GM19240 (cell line): ENCODE measurements around the gene CALML3.

Experiments
- DNase-seq: peaks from one replicate; pipeline ENCODE4 v3.0.0; 2011; ENCODE audit warnings: low spot score; ENCODE audit not compliant: insufficient read length

The CALML3 gene

DNA sequence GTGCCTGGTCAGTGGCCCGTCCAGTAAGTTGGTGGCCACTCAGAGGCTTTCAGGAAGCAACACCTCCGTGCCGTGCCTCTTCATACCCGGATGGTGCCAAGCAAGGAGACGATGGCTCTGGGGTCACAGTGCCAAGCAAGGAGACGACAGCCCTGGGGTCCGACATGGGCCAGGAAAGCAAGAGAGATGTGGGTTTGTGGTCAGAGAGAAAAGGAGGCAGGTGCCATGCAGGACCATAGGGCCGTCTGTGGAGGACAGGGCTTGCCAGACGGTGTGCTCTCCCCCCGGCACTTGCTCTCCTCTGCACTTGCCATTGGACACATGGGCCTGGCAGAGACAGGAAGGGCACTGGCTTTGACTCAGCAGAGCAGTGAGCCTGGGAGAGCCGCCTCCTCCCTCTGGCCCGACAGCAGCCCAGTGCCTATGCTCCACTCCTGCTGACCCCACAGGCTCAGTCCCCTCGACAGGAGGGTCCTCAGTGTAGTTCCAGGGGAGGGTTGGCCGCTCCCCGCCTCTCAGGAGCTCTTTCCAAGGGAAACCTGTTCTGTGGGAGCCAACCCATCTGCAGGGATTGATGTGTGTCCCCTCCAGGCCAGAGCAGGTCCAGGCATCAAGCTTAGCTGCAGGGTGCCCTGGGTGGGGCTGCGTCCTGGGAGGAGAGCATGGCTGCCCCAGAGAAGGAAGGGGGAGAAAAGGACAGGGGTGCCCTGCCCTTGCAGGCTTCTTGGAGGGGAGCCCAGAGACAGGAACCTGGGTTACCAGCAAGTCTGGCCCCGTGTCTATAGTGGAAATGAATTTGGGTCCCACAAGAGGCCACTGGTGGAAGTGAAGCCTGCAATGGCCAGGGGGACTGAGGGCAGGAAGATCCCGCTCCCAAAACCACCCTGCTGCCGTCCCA is 17.8 kb upstream of the CALML3 start:
- no peak for DNase-seq

DNA sequence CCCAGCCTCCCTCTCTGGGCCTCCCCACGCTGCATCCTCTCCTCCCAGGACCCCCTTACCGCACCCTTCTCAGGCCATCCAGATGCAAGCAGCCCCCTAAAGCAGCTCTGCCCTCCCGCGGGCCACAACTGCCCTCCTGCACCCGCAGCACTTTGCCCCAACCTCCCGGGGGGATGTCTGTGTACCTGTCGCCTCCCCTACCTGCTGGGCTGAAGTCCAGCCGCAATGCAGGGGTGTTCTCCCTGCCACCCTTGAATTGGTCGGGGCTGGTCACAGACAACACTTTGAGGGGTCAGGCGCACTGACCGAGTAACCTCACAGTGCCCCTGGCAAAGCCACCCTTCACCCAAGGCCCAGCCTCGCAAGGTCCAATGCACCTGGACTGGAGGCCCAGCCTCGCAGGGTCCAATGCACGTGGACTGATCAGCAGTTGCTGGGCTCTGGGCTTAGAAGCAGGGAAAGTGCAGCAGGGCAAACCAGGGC is 17.1 kb upstream of the CALML3 start:
- DNase-seq: no peak

DNA sequence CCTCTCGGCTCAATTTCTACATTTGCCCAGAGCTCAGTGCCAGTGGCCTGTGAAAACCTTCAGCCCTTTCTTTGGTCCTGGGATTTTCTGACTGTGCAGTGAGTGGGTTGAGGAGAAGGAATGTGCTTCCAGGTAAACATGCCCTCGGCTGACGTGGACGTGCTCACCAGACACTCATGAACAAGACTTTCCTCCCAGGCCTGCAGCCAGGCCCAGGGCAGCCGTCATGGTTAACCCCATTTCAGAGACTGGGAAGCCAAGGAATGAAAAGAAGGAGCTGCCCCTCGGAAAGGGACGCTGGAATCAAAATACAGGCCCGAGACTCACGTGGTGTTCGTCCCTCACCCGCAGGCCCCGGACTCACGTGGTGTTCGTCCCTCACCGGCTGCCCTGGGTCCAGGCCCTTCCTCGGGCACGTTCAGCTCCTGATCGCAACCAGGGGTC is 16.6 kb upstream of the CALML3 start:
- DNase-seq: no peak

DNA sequence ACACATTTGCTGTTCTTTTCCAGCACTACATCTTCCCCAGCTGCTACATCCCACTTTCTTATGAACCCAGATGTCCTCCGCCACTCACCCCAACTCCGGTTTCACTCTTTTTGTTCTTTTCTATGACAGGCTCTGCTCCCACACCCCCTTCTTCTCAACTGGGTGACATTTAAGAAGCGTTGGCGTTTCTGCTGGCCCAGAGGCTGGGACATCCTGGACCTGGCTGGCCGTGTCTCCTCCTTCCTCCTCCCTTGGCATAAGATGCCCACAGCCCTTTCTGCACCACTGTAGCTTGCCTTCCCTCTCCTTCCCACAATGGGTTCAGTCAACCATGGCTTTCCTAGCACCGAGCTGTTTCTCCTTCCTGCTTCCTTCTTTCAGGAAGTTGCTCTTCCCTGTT is 16.0 kb upstream of the CALML3 start:
- DNase-seq: no peak

DNA sequence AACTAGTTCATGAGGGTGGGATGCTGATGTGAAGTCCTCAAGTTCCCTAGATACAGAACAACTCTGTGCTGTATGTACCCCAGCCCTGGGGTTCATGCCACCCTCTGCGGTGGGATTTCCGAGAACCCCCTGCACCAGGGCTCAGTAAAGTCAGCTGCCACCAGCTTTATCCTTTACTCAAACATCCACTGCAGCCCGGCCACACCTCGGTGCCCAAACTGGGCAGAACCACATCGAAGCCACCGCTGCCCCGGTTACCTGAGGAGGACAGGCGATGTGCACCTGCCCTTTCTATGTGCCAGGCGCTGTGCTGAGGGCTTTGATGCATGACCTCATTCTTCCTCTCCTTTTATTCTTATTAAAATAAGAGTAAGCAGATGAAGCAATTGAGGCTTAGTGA is 15.5 kb upstream of the CALML3 start:
- DNase-seq: no peak

DNA sequence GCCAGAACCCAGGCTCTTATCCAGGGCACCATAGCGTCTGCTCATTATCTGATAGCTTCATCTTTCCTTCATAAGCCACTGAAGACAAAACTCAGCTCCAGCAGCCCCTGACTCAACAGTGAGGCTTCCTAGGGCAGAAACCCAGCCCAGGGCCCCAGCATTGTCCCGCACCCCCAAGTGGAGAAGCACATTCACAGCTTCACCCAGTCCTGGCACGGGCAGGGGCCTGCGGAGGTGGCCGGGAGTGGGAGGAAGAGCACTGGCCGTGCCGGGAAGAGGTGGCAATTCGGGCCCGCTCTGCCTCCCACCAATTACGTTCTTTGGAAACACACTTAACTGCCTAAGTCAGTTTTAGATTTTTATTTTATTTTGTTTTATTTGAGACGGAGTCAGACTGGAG is 15.1 kb upstream of the CALML3 start:
- DNase-seq: no peak

DNA sequence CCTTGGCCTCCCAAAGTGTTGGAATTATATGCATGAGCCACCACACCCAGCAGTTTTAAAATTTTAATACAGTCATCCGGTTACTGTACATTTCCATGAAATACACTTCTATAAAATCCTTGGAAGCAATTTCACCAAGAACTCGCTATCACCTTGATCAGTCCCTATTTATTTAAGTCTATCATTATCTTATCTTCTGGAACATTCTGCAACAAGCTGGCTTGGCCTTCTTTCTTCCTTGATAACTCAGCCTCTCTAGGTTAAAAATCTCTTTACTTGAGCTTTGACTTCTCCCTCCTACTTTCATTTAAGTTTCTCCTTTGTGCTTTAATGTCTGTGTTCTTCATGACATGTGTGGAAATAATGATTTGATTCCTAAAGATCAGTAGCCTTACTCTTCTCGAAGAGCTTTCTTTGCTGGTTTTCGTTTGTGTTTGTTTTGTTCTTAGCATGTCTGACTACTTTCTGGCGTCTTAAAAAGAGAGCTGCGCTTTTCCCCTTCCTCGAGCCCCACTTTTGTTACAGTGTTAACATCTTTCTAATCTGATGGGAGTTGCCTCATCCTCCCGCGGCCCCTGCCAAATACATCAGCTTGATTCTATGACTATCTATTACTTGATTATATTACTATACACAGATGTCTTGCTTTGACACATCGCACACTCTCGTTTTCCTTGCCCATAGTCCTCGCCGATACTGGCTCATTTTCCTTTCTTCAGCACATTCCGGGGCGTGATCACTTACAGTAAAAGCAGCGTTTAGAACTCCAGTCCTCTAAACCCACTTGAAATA is 14.3 kb upstream of the CALML3 start:
- no peak for DNase-seq

DNA sequence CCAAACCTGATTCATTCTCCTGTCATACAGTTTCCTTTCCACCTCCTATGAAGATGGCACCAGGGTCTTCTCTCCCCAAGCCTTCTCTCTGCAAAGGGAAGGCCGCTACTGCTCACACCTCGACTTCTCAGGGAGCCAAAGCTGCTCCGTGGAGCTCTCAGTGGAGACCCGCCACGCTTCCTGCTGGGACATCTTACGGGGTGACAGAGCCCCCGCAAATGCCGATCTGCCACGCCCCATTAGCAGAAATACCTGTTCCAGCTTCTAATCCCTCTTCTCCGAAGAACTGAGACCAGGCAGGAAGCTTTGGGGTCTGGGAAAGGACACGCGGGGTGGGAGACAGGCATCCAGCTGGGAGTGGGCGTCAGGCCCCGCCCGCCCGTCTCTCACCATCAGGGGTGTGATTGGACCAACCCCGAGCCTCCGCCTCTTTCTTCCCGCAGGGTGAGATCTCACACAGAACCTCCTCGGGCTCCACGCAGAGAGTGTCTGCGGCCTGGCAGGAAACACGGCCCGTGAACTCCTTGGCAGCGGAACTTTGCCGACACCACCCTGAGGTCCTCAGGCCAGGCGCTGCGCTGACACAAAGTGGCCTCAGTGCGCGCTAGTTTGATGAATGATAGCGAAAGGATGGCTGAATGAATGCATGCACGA is 13.4 kb upstream of the CALML3 start:
- no peak for DNase-seq

DNA sequence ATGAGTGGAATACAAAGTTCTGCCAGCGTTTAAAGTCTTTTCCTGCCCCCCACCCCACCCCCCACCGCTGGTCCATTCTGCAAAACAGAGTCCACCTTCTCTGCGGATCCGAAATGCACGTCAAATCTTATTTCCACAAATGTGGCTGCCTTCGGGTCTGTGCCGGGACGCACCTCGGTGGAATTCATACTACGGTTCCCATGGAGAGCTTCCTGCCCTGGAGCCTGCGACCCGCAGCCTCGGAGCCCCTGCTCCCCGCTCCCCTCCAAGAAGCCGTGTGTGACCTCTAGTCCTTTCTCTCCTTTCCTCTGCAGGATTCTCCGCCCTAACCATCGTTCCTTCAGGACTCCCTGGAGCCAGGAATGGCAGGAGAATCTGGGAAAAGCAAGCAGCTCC is 12.9 kb upstream of the CALML3 start:
- DNase-seq: no peak

DNA sequence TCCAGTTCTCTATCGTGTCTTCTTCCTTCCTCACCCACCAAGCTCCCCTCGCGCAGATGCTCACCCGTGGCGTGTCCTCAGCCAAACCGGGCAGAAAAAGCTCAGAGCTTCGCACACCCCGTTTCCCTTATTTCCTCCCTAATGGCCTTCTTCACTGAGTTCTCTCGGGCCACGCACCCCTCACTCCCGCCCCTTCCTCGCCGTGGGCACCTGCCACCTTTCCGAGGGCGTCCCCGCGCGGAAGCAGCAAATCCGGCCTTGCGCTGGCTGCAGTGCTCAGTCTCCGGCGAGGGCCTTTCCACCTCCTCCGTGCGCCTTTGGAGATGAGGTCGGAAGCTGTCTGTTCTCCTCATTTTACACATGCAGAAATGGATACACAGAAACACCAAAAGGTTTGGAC is 12.4 kb upstream of the CALML3 start:
- DNase-seq: no peak

DNA sequence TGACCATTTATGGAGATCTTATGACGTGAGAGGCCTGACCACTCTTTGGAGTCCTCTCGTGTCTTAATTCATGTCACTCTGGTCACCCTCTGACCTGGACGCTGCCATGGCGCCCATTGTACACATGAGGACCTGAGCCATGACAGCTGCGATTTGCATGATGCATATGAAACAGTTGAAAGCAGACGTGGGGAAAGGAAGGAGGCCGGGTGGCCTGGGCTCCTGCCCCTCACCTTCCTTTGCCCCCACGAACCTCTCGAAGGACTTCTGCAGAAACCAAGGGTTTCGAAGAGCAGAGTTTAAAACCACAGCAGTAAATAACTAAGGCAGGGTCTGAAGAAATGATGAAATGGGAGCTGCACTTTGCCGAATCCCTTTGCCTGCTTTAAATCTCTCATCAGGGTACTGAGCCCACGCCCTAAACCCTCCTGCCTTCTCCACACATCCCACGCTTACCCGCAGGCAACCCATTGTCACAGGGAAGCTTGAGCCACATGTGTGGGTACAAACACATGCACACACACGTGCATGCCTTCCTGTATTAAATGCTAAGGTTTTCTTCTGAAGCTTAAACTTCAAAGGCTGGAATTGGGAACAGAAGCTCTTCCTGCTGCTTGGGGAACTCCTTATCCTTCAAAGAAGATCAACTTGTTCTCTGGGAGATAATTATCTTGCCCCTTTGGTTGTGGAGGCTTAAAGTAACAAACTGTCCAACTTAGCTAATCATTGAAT is 11.7 kb upstream of the CALML3 start:
- DNase-seq: no peak

DNA sequence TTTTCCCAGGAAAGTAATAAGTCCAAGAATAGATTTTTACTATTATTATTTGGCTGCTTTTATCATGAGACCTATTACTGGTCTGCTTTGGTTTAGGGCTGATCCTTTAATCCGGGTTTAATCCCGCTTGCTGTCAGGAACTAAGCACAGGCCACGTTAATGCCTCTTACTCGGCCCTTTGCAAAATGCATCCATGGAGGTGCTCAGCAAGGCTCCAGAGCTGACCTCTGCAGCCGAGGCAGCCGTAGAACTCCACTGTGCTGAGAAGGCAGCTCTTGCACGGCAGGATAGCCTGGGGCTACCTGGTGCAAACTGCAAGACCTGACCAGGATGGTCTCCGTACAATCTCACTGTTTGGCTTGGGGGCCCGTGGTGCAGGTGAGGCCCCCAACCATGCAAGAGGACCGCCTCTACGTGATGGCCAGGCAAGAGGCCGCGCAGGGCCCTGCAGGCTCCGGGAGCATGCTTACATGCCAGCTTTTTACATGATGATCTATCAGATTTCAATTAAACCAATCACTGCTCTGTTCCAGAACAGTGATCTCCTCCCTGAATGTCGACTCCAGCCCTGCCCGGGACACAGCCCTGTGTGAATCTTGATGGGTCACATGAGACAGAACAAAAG is 10.4 kb upstream of the CALML3 start:
- DNase-seq: no peak

DNA sequence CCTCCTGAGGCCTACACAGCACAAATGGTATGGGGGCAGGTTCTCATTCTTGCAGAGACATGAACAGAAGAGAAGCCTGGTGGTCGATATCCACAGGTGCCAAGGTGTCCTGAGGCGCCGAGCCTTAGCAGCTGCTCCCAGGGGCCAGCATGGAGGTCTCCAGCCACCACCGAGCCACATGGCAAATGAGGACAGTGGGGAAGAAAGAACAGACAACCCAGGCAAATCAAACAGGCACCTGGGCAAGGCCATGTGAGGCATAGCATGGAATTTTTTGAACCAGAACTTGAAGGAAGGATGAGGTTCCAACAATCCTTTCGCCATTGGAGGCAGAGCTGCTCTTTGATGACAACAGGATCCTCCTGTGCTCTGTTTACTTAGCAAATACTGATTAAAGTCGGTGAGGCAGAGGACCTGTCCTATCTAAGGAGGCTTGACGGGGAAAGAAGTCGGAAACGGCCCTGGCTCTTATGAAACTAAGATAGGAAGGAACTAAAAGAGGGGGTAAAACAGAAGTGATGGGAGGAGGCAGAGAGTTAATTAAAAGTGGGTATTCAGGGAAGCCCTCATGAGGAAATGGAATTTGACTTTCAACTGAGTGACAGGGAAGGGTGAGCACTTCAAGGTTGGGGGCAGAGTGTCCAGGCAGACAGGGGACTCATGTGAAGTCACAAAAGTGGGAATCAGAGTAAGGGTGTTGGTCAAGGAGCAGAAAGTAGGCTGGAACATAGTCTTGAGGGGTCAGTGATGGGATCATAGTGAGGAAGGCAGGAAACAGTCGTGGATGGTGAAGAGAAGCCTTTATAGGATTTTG is 8.6 kb upstream of the CALML3 start:
- no peak for DNase-seq

DNA sequence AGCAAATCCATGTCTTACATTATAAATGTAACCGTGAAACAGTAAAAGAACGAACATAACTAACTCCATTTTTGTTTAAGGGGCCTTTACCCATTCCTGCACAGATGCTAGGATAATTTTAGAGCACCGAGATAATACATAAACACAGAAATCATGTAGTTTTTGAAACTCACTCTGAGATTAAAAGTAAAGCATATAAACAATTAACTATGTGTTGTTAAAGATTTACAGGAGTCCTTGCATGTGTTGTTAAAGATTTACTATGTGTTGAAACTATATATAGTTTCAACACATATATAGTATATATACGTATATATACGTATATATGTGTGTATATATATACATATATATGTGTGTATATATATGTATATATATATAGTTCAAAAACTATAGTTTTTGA is 7.2 kb upstream of the CALML3 start:
- no peak for DNase-seq

DNA sequence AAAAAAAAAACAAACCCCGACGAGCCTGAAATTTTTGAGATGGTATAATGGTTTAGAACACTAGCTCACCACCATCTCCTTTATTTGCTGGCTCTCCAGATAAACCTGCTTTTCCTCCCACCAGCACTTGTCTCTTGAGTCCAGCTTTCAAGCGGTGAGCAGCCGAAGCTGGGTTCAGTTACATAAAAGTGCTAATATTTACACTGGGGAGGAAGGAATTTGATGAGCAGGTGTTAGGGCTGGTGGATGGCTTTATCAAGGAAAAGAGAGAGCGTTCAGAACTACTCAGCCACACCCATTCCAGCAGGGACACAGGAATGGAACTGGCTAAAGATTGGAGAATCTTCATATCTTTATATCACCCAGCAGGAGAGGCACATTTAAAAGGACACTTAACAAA is 6.6 kb upstream of the CALML3 start:
- DNase-seq: no peak

DNA sequence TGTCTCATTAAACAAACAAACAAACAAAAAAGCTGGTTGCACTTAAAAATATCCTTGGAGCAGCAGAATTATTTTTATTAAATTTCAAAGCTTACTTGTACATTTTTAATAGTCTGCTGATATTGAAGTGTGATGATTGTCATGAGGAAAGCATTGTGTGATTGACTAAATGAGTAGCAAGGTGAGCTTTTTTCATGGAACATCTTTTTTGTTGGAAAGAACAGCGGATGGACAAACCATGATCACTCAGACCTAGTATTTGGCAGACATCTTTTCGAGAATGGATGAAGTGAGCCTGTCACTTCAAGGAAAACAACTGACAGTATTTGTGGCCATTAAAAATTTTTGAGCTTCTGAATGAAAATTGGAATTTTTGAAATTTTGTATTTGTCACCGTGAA is 5.7 kb upstream of the CALML3 start:
- DNase-seq: no peak

DNA sequence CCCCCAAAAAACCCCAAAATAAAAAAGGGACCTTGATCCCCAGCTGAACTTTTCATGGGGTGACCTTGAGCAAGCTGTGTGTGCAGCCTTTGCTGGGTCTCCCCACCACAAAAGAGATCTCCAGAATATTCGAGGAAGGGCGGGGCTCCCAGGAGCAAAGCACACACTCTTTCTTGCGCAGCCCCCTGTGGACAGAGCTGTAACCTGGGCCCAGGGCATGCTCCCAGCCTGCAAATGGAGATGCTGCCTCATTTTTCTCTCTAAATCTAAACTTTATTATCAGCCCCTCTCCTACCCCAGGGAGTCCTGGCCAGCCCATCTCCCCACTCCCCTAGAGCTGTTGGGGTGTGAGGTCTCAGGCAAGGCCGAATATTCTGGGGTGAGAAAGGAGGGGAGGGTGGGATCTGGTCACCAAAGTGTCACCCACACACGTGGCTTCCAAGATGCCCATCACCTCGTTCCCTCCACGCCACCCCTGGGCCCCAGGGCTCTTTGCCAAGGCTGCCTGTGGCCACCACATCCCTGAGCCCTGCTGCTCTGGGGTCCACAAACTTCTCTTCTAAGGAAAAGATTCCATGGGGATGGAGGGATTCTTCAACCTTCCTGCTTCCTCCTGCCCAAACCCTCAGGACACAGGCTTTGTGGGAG is 1.7 kb upstream of the CALML3 start:
- no peak for DNase-seq

DNA sequence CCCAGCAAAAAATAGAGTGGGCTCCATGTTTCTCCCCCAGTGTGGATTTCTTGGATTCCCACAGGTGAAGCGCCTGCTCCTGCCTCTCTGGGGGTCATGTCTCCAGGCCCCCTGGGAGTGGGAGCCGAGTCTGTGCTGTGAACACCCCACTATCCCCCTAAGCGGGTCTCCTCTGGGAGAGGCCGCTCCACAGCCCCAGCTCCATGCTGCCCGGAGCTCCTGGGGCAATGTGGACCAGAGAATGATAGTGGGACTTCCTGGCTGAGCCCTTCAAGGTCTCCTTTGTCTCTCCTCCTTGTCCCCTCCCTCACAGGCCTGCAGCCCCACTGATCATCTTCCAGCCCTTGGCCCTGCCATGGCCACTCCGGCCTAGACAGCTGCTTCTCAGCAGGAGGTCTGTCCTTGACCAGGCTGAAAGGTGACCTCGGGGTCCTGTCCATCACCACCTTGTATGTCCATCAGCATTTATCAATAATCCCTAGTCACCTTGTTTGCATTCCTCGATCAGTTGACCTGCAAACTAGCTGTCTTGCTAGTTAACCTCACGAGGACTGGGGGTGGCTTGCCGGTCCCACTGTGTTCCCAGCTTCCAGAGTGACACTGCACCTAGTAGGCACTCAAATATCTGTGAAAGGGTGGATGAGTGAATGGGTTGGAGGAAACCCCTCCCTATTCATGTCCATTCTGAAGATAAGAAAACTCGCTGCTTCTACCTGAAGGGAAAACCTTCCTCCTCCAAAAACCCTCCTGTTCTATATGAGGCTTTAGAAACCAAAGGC is 776 bp upstream of the CALML3 start:
- no peak for DNase-seq
